HepG2 (cell line): Measurements from ENCODE around the gene UNG. TPM values are rescaled to one million over a fixed set of nuclear protein-coding genes. Genes with fewer than 3 reads are reported as not detected.

ENCODE experiments used
- BCLAF1 ChIP-seq: fragments of 450-650 bp; IDR thresholded peaks from 2 replicates; pipeline ENCODE4 v1.6.1; 2017; ENCODE audit warnings: mild to moderate bottlenecking
- CEBPZ ChIP-seq: IDR thresholded peaks from 2 replicates; pipeline ENCODE4 v1.6.1; 2012; ENCODE audit warnings: low read length, improper control_type of control experiment
- GPBP1L1 ChIP-seq: sonication (generic); formaldehyde crosslinking; IDR thresholded peaks from 2 replicates; pipeline ENCODE4 v1.5.0; 2020; ENCODE audit warnings: mild to moderate bottlenecking, missing genetic modification reagents
- HOMEZ ChIP-seq: IDR thresholded peaks from 2 replicates; pipeline ENCODE4 v1.6.1; 2016; ENCODE audit warnings: low read depth
- KLF11 ChIP-seq: IDR thresholded peaks from 2 replicates; pipeline ENCODE4 v1.6.1; 2016; ENCODE audit warnings: missing compliant biosample characterization
- MAFG ChIP-seq: sonication (generic); formaldehyde crosslinking; IDR thresholded peaks from 2 replicates; pipeline ENCODE4 v1.5.1; 2020; ENCODE audit warnings: mild to moderate bottlenecking, missing genetic modification reagents
- NCOA2 ChIP-seq: sonication (generic); formaldehyde crosslinking; IDR thresholded peaks from 2 replicates; pipeline ENCODE4 v1.8.0; 2022; ENCODE audit warnings: inconsistent platforms
- NFKB2 ChIP-seq: sonication (generic); formaldehyde crosslinking; IDR thresholded peaks from 2 replicates; pipeline ENCODE4 v1.4.0; 2020; ENCODE audit warnings: missing genetic modification reagents, borderline replicate concordance
- PRDM4 ChIP-seq: sonication (generic); formaldehyde crosslinking; IDR thresholded peaks from 2 replicates; pipeline ENCODE4 v1.9.0; 2021; ENCODE audit warnings: missing genetic modification reagents, borderline replicate concordance
- RFXANK ChIP-seq: IDR thresholded peaks from 2 replicates; pipeline ENCODE4 v1.6.1; 2016
- SSRP1 ChIP-seq: IDR thresholded peaks from 2 replicates; pipeline ENCODE4 v1.6.1; 2016; ENCODE audit warnings: control low read depth
- ZBTB14 ChIP-seq: sonication (generic); formaldehyde crosslinking; IDR thresholded peaks from 2 replicates; pipeline ENCODE4 v1.4.0; 2020; ENCODE audit warnings: missing genetic modification reagents
- ZNF180 ChIP-seq: sonication (generic); formaldehyde crosslinking; IDR thresholded peaks from 2 replicates; pipeline ENCODE4 v1.4.0; 2020; ENCODE audit warnings: low read depth, missing genetic modification reagents, borderline replicate concordance
- ZNF260 ChIP-seq: sonication (generic); formaldehyde crosslinking; IDR thresholded peaks from 2 replicates; pipeline ENCODE4 v1.4.0; 2020; ENCODE audit warnings: missing genetic modification reagents, low read depth, mild to moderate bottlenecking, borderline replicate concordance
- ZNF564 ChIP-seq: sonication (generic); formaldehyde crosslinking; IDR thresholded peaks from 2 replicates; pipeline ENCODE4 v1.8.1; 2023; ENCODE audit warnings: mild to moderate bottlenecking, missing genetic modification reagents
- polyA plus RNA-seq, 8 experiments: library from polyadenylated mRNA; depleted of rRNA in 3 of 8; stranded (reverse) in 7 of 8; unstranded in 1 of 8; fragments of >200 nt; fragmentation: Illumina TruSeq in 4 of 8; extraction: Trizol in 4 of 8; gene quantifications; 2 replicates each; pipeline versions ENCODE4 v1.2.1 to v1.2.3, GENCODE V29; 2011 to 2016; ENCODE audit warnings: low read depth in 4 of 8, missing spikeins in 1 of 8, mixed read lengths in 1 of 8; ENCODE audit not compliant: insufficient read depth in 1 of 8
- total RNA-seq, 5 experiments: library from RNA; depleted of rRNA; stranded (reverse); fragments of >200 nt; fragmentation: Illumina TruSeq; extraction: Trizol; gene quantifications; 2 replicates each; pipeline ENCODE4 v1.2.3, GENCODE V29; 2016; ENCODE audit warnings: low read depth in 1 of 5

Gene UNG
- total and polyA plus RNA-seq, 2 of the 13 experiments (the other 11 are each of a cell fraction or from before 2014, with no cell fraction given), result 23.3 to 114 TPM

GRCh38 chr12:109052414-109053323, 44.7 kb upstream of the UNG start, which contains the start of gene USP30 (continued):
- TF ChIP-seq CEBPZ (no peak), PRDM4 (no peak), ZBTB14 (CRISPR knock-in tag) (peak; percentile 23; the same call in 1 of the 2 replicates), GPBP1L1 (CRISPR knock-in tag) (no peak), MAFG (CRISPR knock-in tag) (no peak), ZNF260 (CRISPR knock-in tag) (no peak), NFKB2 (CRISPR knock-in tag) (peak; percentile 90; the same call in 1 of the 2 replicates), KLF11 (CRISPR knock-in tag) (peak; percentile 88; the same call in 1 of the 2 replicates), SSRP1 (CRISPR knock-in tag) (0 out of 2 replicates have a peak, but pooled peaks have one; percentile 38), ZNF564 (CRISPR knock-in tag) (peak; percentile 66; the same call in 1 of the 2 replicates), ZNF180 (CRISPR knock-in tag) (no peak), NCOA2 (CRISPR knock-in tag) (peak; percentile 61; the same call in 1 of the 2 replicates), BCLAF1 (no peak), HOMEZ (CRISPR knock-in tag) (peak; percentile 39; the same call in 1 of the 2 replicates), RFXANK (CRISPR knock-in tag) (no peak; the same call in 1 of the 2 replicates)
